Prostate gland (tissue), 2 donors: ENCODE measurements around the gene SOX1. TPM values are rescaled to one million over a fixed set of nuclear protein-coding genes. Genes with fewer than 3 reads are reported as not detected.

ENCODE experiments used
- DNase-seq: peaks from one replicate; pipeline ENCODE4 v3.0.0-alpha.2; 2019; ENCODE audit warnings: low spot score
- H3K27ac ChIP-seq, 2 donors: fragments of 200-600 bp; sonication (generic); 2 replicates each; pipeline ENCODE4 v1.5.1; 2017 to 2019
- H3K27me3 ChIP-seq: fragments of 200-600 bp; sonication (generic); replicated peaks from 2 replicates; pipeline ENCODE4 v1.5.1; 2019; ENCODE audit not compliant: insufficient read depth
- H3K36me3 ChIP-seq, 2 donors: fragments of 200-600 bp; sonication (generic); 1 replicate in 1 of 2; 2 replicates in 1 of 2; pipeline versions ENCODE4 v1.5.1 to v1.8.1; 2017 to 2019
- H3K4me1 ChIP-seq: fragments of 200-600 bp; sonication (generic); replicated peaks from 2 replicates; pipeline ENCODE4 v1.5.1; 2019
- H3K4me3 ChIP-seq, 2 donors: fragments of 200-600 bp; sonication (generic); 2 replicates each; pipeline ENCODE4 v1.5.1; 2017 to 2019
- H3K9me3 ChIP-seq: fragments of 200-600 bp; sonication (generic); 2 replicates; pipeline ENCODE4 v1.5.1; 2017
- POLR2A ChIP-seq: fragments of 450-650 bp; IDR thresholded peaks from one replicate; pipeline ENCODE4 v1.6.1; 2016; ENCODE audit warnings: antibody characterized with exemption, mild to moderate bottlenecking
- POLR2AphosphoS5 ChIP-seq: sonication (generic); formaldehyde crosslinking; IDR thresholded peaks from one replicate; pipeline ENCODE4 v1.6.1; 2017; ENCODE audit warnings: antibody characterized with exemption
- WGBS: methylation state at CpG from one replicate; pipeline ENCODE4 v1.1.5; 2018; 5-methylcytosine and 5-hydroxymethylcytosine counted together
- intact Hi-C: fragments of 100-400 bp; cut with DNase I; formaldehyde crosslinking; loops from one replicate; pipeline ENCODE4 v1.14.2; 2022
- total RNA-seq, 2 donors: library from RNA; depleted of rRNA; stranded (reverse); fragments of >200 nt; gene quantifications; one replicate each; pipeline ENCODE4 v1.1.0, GENCODE V29; 2016
- TF ChIP-seq, protein P1 (sequence below), 4 experiments: fragments of 200-600 bp in 2 of 4; fragments of 450-650 bp in 2 of 4; sonication (generic) in 2 of 4; IDR thresholded peaks; 1 replicate in 3 of 4; 2 replicates in 1 of 4; pipeline ENCODE4 v1.5.1; 2016 to 2019; ENCODE audit warnings: antibody characterized with exemption in 4 of 4, mild to moderate bottlenecking in 2 of 4, moderate library complexity in 2 of 4

SOX1 gene
- total RNA-seq, 2 donors from 2014 or later, result 4.4 TPM; not detected in 1

DNA sequence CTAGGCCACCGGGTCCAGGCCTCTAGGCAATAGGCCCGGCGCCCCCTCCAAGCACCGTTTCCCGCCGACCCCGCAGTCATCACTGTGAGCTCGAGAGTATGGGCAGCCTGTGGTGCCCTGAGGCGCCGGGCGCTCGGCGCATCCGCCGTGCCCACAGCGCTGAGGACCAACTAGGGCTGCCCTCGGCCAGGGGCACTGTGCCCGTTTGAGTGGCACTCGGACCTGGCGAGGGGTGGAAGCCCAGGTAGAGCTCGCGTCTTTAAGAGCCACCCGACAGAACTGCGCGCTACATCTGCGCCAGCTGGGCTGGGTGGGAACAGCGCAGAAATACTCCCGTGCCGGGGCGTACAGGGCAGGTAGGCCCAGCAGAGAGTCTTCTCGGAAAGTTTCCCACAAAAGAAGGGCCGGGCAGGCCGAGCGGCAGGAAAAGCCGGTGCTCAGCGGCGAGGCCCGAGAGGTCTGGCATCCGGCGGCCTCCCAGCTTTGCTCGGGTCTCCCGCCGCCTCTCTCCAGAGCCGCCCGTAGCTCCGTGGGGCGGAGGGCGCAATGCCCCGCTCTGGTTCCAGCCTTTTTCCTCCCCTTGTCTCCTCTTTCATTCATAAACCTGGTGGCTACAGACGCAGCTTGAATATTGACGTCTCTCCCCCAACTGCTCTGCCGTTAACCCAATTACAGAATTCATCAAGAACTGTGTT is 5.4 kb upstream of the SOX1 start:
- no peak for DNase-seq
- 7% methylated on average over 42 of the region's 52 CpGs for WGBS
- H3K36me3 ChIP-seq, result no peaks in the 10 kb centered on the region
- no peak overlapping the region for H3K4me3 ChIP-seq
- H3K9me3 ChIP-seq, result no peaks in the 10 kb centered on the region
- peaks cover 76% of the 10 kb centered on the region for H3K27me3 ChIP-seq
- no peak overlapping the region for H3K27ac ChIP-seq
- H3K4me1 ChIP-seq, result no peaks in the 10 kb centered on the region
- no peak for TF ChIP-seq POLR2A
- TF ChIP-seq POLR2AphosphoS5, result no peak
- TF ChIP-seq, protein P1, sequence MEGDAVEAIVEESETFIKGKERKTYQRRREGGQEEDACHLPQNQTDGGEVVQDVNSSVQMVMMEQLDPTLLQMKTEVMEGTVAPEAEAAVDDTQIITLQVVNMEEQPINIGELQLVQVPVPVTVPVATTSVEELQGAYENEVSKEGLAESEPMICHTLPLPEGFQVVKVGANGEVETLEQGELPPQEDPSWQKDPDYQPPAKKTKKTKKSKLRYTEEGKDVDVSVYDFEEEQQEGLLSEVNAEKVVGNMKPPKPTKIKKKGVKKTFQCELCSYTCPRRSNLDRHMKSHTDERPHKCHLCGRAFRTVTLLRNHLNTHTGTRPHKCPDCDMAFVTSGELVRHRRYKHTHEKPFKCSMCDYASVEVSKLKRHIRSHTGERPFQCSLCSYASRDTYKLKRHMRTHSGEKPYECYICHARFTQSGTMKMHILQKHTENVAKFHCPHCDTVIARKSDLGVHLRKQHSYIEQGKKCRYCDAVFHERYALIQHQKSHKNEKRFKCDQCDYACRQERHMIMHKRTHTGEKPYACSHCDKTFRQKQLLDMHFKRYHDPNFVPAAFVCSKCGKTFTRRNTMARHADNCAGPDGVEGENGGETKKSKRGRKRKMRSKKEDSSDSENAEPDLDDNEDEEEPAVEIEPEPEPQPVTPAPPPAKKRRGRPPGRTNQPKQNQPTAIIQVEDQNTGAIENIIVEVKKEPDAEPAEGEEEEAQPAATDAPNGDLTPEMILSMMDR (IDR thresholded peaks at IDR 0.05), result no peak
- intact Hi-C loops, result no loop called here

- intact Hi-C loops, result no loop called here
- Histone ChIP-seq H3K9me3 (no peaks in the 10 kb centered on the region), H3K4me1 (no peaks in the 10 kb centered on the region), H3K27ac (no peak overlapping the region), H3K27me3 (peaks cover 75% of the 10 kb centered on the region), H3K4me3 (no peak overlapping the region), H3K36me3 (no peaks in the 10 kb centered on the region)
- TF ChIP-seq POLR2A (no peak), POLR2AphosphoS5 (no peak)
- TF ChIP-seq, protein P1 (IDR thresholded peaks at IDR 0.05), result no peak
- no peak for DNase-seq
- 9% methylated on average over 25 of the region's 25 CpGs for WGBS
Observed at GRCh38 chr13:112062072-112062567, 4.8 kb upstream of the SOX1 start.

DNA sequence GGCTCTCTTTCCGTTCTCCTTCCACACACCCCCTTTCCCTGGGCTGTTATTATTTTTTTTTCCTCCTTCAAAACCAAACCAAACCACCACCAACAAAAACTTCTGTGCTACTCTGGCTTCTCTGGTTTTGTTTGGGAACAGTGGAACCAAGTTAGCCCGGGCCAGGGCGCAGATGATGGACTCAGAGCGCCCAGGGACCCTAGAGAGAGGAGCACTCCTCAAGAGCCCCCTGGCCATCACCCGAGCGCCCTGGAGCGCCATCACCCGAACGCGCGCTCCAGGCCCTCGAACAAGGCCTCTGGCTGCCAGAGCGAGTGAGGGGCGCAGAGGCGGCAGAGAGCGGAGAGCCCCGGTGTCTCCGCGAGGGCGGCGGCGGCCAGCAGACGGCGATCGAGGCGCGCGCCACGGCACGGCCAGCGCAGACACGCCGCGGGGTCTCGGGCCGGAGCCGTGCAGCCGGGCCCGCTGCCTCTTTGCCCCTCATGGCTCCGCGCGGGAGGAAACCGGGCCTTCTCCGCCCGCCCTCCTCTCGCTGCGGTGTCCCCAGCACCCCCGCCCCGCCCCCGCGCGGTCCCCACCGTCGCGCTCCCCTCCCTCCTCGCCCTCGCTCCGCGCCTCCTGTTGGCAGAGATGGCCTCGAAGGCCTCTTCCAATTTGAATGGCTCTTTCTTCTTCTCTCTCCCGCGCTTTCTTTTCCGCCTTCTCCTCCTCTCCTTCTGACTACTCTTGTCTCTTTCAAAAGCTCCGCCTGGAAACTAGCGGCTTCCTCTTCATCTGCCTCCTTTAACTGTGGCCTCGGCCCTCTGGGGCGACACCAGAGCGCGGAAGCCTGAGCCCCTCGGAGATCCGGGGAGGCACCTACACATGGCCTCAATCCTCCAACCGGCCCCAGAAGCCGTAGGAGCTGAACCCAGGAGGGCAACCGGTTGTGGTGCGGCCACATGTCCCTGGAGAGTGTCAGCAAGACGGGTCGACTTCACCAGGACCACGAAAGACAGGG is 4.1 kb upstream of the SOX1 start:
- 3% methylated on average over 77 of the region's 78 CpGs for WGBS
- H3K27me3 ChIP-seq, result peaks cover 71% of the 10 kb centered on the region
- no peaks in the 10 kb centered on the region for H3K9me3 ChIP-seq
- no peak overlapping the region for H3K4me3 ChIP-seq
- TF ChIP-seq POLR2A (no peak), POLR2AphosphoS5 (no peak)
- no peak for DNase-seq
- intact Hi-C loops, result no loop called here
- no peaks in the 10 kb centered on the region for H3K4me1 ChIP-seq
- H3K36me3 ChIP-seq, result no peaks in the 10 kb centered on the region
- no peak overlapping the region for H3K27ac ChIP-seq

DNA sequence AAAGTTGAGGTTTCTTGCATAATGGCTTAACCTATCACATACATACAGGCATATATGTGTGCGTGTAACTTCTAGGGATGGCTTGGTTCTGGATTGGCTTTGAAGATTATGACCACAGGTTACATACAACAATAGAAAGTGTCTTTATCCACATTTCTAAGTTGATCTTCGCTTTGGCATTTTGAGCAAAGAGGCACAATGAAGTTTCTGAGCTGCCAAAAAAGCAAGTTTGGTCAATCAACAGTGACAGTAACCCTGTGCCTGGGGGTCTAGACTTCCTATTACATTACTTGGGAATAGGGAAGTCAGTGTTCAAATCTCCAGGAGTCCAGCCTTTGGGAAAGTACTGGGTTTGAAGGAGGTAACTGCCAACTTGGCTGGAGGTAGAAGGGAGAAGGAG is 3.1 kb upstream of the SOX1 start:
- no peak overlapping the region for H3K4me3 ChIP-seq
- WGBS, result 23% methylated on average over 2 of the region's 2 CpGs
- TF ChIP-seq, protein P1 (IDR thresholded peaks at IDR 0.05), result no peak
- TF ChIP-seq POLR2AphosphoS5 (no peak), POLR2A (no peak)
- no peaks in the 10 kb centered on the region for H3K4me1 ChIP-seq
- no peak for DNase-seq
- no peaks in the 10 kb centered on the region for H3K36me3 ChIP-seq
- no peak overlapping the region for H3K27ac ChIP-seq
- no peaks in the 10 kb centered on the region for H3K9me3 ChIP-seq
- peaks cover 66% of the 10 kb centered on the region for H3K27me3 ChIP-seq
- intact Hi-C loops, result no loop called here

DNA sequence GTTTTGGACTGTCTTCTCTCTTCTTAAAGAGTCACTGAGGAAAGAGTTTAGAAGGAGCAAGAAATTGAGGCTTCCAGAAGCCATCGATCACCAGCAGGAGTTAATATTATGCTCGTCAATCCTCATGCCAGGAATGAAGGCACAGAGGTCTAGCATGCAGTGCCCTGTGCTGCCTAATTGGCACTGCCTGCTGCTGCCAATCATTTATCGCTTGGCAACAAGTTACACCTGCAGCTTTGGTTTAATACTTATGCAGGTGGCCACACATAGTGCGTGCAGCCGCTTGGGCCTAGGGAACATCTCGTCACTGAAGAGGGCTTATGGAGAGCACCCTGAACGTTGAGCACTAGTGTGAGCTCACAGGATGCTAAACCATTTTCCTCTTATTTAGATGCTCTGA is 2.7 kb upstream of the SOX1 start:
- Histone ChIP-seq H3K36me3 (no peaks in the 10 kb centered on the region), H3K4me3 (no peak overlapping the region), H3K27ac (no peak overlapping the region), H3K27me3 (peaks cover 66% of the 10 kb centered on the region), H3K4me1 (no peaks in the 10 kb centered on the region), H3K9me3 (no peaks in the 10 kb centered on the region)
- intact Hi-C loops, result no loop called here
- WGBS, result 14% methylated on average over 7 of the region's 7 CpGs
- TF ChIP-seq, protein P1 (IDR thresholded peaks at IDR 0.05), result no peak
- no peak for TF ChIP-seq POLR2AphosphoS5
- no peak for TF ChIP-seq POLR2A
- DNase-seq, result no peak
